Activated naive CD8-positive, alpha-beta T cell treated with anti-CD3 and anti-CD28 coated beads, Interleukin-2, amount 10 ng/mL, durations not matched to agents 7 days and 5 days (primary cell): ENCODE measurements around the gene SH3D19. TPM values are rescaled to one million over a fixed set of nuclear protein-coding genes. Genes with fewer than 3 reads are reported as not detected.
"Not testable (repeated sequence)": the region's sequence is repeated elsewhere in the genome, so short reads cannot be mapped to it uniquely, and the experiment has no call there.

Experiments used
- ATAC-seq: fragments of 150-1000 bp; cut with Tn5 transposase; one replicate; pipeline ENCODE4 v1.10.0; 2021; ENCODE audit warnings: low read depth, moderate library complexity
- POLR2A ChIA-PET: fragments of 350-600 bp; sonication (Branson Sonifier 250); formaldehyde crosslinking; loops from one replicate; lab custom pipeline; 2021; ENCODE audit warnings: antibody characterized with exemption; lab: Charles Lee
- DNase-seq: peaks from one replicate; pipeline ENCODE4 v3.0.0; 2021
- H3K27ac Mint-ChIP-seq: one replicate; pipeline ENCODE4 v1.8.0; 2022; ENCODE audit warnings: mild to moderate bottlenecking, mixed read lengths
- H3K27me3 Mint-ChIP-seq: one replicate; pipeline ENCODE4 v1.8.0; 2022; ENCODE audit warnings: mild to moderate bottlenecking, moderate library complexity, mixed read lengths
- H3K36me3 Mint-ChIP-seq: one replicate; pipeline ENCODE4 v1.8.0; 2021; ENCODE audit warnings: mild to moderate bottlenecking, mixed read lengths
- H3K4me1 Mint-ChIP-seq: one replicate; pipeline ENCODE4 v1.8.0; 2021; ENCODE audit warnings: mixed read lengths
- H3K4me3 Mint-ChIP-seq: one replicate; pipeline ENCODE4 v1.8.0; 2022; ENCODE audit warnings: mild to moderate bottlenecking, moderate library complexity, mixed read lengths
- H3K9me3 Mint-ChIP-seq: one replicate; pipeline ENCODE4 v1.8.0; 2021; ENCODE audit warnings: mixed read lengths
- total RNA-seq, 2 experiments: library from RNA; stranded (reverse); gene quantifications; one replicate each; pipeline ENCODE4 v1.2.3, GENCODE V29; 2021

SH3D19 gene
- total RNA-seq, 2 experiments from 2014 or later = not detected

GRCh38 chr4:151331276-151332042, 6.1 kb upstream of the SH3D19 start:
- Mint-ChIP-seq H3K27me3 (peaks cover 19% of the 10 kb centered on the region), H3K4me3 (no peak overlapping the region), H3K27ac (no peak overlapping the region), H3K36me3 (no peaks in the 10 kb centered on the region), H3K9me3 (no peaks in the 10 kb centered on the region), H3K4me1 (no peaks in the 10 kb centered on the region)
- no peak for DNase-seq
- no peak for ATAC-seq
- POLR2A ChIA-PET = no interaction called here

GRCh38 chr4:151329217-151330007, 4.0 kb upstream of the SH3D19 start:
- DNase-seq = no peak
- no peaks in the 10 kb centered on the region for H3K36me3 Mint-ChIP-seq
- POLR2A ChIA-PET = no interaction called here
- no peaks in the 10 kb centered on the region for H3K9me3 Mint-ChIP-seq
- no peak overlapping the region for H3K27ac Mint-ChIP-seq
- peaks cover 5% of the 10 kb centered on the region for H3K4me1 Mint-ChIP-seq
- peaks cover 29% of the 10 kb centered on the region for H3K27me3 Mint-ChIP-seq
- no peak overlapping the region for H3K4me3 Mint-ChIP-seq
- ATAC-seq = no peak

GRCh38 chr4:151325949-151326246, 493 bp upstream of the SH3D19 start:
- peaks cover 9% of the 10 kb centered on the region for H3K4me1 Mint-ChIP-seq
- ATAC-seq = no peak
- peaks cover 50% of the 10 kb centered on the region for H3K27me3 Mint-ChIP-seq
- H3K9me3 Mint-ChIP-seq = no peaks in the 10 kb centered on the region
- no peak for DNase-seq
- peak overlapping the region; percentile 80 for H3K4me3 Mint-ChIP-seq
- POLR2A ChIA-PET = no interaction called here
- H3K27ac Mint-ChIP-seq = no peak overlapping the region
- no peaks in the 10 kb centered on the region for H3K36me3 Mint-ChIP-seq

GRCh38 chr4:151324752-151325110, 674 bp downstream of the SH3D19 start:
- POLR2A ChIA-PET = no interaction called here
- H3K27ac Mint-ChIP-seq = no peak overlapping the region
- no peaks in the 10 kb centered on the region for H3K9me3 Mint-ChIP-seq
- H3K27me3 Mint-ChIP-seq = peaks cover 53% of the 10 kb centered on the region
- no peaks in the 10 kb centered on the region for H3K36me3 Mint-ChIP-seq
- no peak overlapping the region for H3K4me3 Mint-ChIP-seq
- peaks cover 9% of the 10 kb centered on the region for H3K4me1 Mint-ChIP-seq
- DNase-seq (peak; percentile 26), ATAC-seq (no peak)

GRCh38 chr4:151324124-151324751, 1.2 kb downstream of the SH3D19 start:
- Mint-ChIP-seq H3K4me3 (peak overlapping the region; percentile 36), H3K4me1 (peaks cover 9% of the 10 kb centered on the region), H3K9me3 (no peaks in the 10 kb centered on the region), H3K27ac (no peak overlapping the region), H3K36me3 (no peaks in the 10 kb centered on the region), H3K27me3 (peaks cover 53% of the 10 kb centered on the region)
- ATAC-seq (no peak), DNase-seq (no peak)
- POLR2A ChIA-PET = no interaction called here

GRCh38 chr4:151323667-151324066, 1.7 kb downstream of the SH3D19 start:
- H3K27ac Mint-ChIP-seq = no peak overlapping the region
- peaks cover 53% of the 10 kb centered on the region for H3K27me3 Mint-ChIP-seq
- H3K4me3 Mint-ChIP-seq = no peak overlapping the region
- no peaks in the 10 kb centered on the region for H3K9me3 Mint-ChIP-seq
- DNase-seq (no peak), ATAC-seq (no peak)
- H3K36me3 Mint-ChIP-seq = no peaks in the 10 kb centered on the region
- H3K4me1 Mint-ChIP-seq = peaks cover 9% of the 10 kb centered on the region
- POLR2A ChIA-PET = no interaction called here

GRCh38 chr4:151322570-151322969, 2.8 kb downstream of the SH3D19 start:
- no peak for ATAC-seq
- DNase-seq = no peak
- Mint-ChIP-seq H3K27ac (no peak overlapping the region), H3K36me3 (no peaks in the 10 kb centered on the region), H3K9me3 (no peaks in the 10 kb centered on the region), H3K4me1 (peaks cover 9% of the 10 kb centered on the region), H3K27me3 (peaks cover 50% of the 10 kb centered on the region), H3K4me3 (no peak overlapping the region)
- POLR2A ChIA-PET = no interaction called here

- H3K36me3 Mint-ChIP-seq, H3K4me1 Mint-ChIP-seq, H3K27ac Mint-ChIP-seq, H3K9me3 Mint-ChIP-seq, H3K4me3 Mint-ChIP-seq, ATAC-seq, POLR2A ChIA-PET, DNase-seq: not testable (repeated sequence)
- H3K27me3 Mint-ChIP-seq = peaks cover 49% of the 10 kb centered on the region
These were observed 3.2 kb downstream of the SH3D19 start for GRCh38 chr4:151322161-151322560.

GRCh38 chr4:151321586-151321985, 3.8 kb downstream of the SH3D19 start:
- H3K27me3 Mint-ChIP-seq = peaks cover 43% of the 10 kb centered on the region

GRCh38 chr4:151319490-151319889, 5.9 kb downstream of the SH3D19 start:
- H3K4me1 Mint-ChIP-seq = peaks cover 4% of the 10 kb centered on the region
- no peaks in the 10 kb centered on the region for H3K9me3 Mint-ChIP-seq
- H3K27me3 Mint-ChIP-seq = peaks cover 31% of the 10 kb centered on the region
- DNase-seq (no peak), ATAC-seq (no peak)
- POLR2A ChIA-PET = no interaction called here
- no peaks in the 10 kb centered on the region for H3K36me3 Mint-ChIP-seq
- no peak overlapping the region for H3K4me3 Mint-ChIP-seq
- H3K27ac Mint-ChIP-seq = no peak overlapping the region

More at GRCh38 chr4:151321586-151321985, 3.8 kb downstream of the SH3D19 start:
- DNase-seq (no peak), ATAC-seq (no peak)
- H3K4me1 Mint-ChIP-seq = peaks cover 9% of the 10 kb centered on the region
- H3K9me3 Mint-ChIP-seq = no peaks in the 10 kb centered on the region
- H3K27ac Mint-ChIP-seq = no peak overlapping the region
- POLR2A ChIA-PET = no interaction called here
- H3K4me3 Mint-ChIP-seq = no peak overlapping the region
- H3K36me3 Mint-ChIP-seq = no peaks in the 10 kb centered on the region

GRCh38 chr4:151318307-151319006, 6.9 kb downstream of the SH3D19 start:
- POLR2A ChIA-PET = no interaction called here
- ATAC-seq = no peak

GRCh38 chr4:151316645-151317044, 8.8 kb downstream of the SH3D19 start:
- ATAC-seq (no peak), DNase-seq (no peak)
- H3K4me3 Mint-ChIP-seq = no peak overlapping the region
- POLR2A ChIA-PET = no interaction called here
- no peak overlapping the region for H3K27ac Mint-ChIP-seq
- peaks cover 10% of the 10 kb centered on the region for H3K27me3 Mint-ChIP-seq
- no peaks in the 10 kb centered on the region for H3K9me3 Mint-ChIP-seq
- no peaks in the 10 kb centered on the region for H3K36me3 Mint-ChIP-seq
- no peaks in the 10 kb centered on the region for H3K4me1 Mint-ChIP-seq

More at GRCh38 chr4:151318307-151319006, 6.9 kb downstream of the SH3D19 start:
- Mint-ChIP-seq H3K9me3 (no peaks in the 10 kb centered on the region), H3K4me1 (no peaks in the 10 kb centered on the region), H3K4me3 (no peak overlapping the region), H3K27me3 (peaks cover 20% of the 10 kb centered on the region), H3K36me3 (no peaks in the 10 kb centered on the region), H3K27ac (no peak overlapping the region)
- DNase-seq = no peak

GRCh38 chr4:151315212-151315886, 10.1 kb downstream of the SH3D19 start:
- DNase-seq (no peak), ATAC-seq (no peak)
- Mint-ChIP-seq H3K4me1 (no peaks in the 10 kb centered on the region), H3K27ac (no peak overlapping the region), H3K27me3 (peaks cover 2% of the 10 kb centered on the region), H3K36me3 (no peaks in the 10 kb centered on the region), H3K4me3 (no peak overlapping the region), H3K9me3 (no peaks in the 10 kb centered on the region)
- POLR2A ChIA-PET = no interaction called here
